Measurements from ENCODE around the gene ZNF223. TPM values are rescaled to one million over a fixed set of nuclear protein-coding genes. Genes with fewer than 3 reads are reported as not detected.

ZNF223 gene
- total RNA-seq, 1 experiment from 2014 or later, result 9.9 TPM

GRCh38 chr19:44113138-44113783 lies 61.4 kb downstream of the ZNF223 start, which contains the start of gene ZNF225:
Gene ZNF225 (plus strand): TSS chr19:44113399. CDS start chr19:44115828, 2,429 bp downstream.
- H3K4me1 Mint-ChIP-seq (ENCODE audit: low read depth, unreplicated experiment), result peaks cover 7% of the 10 kb centered on the region
- intact Hi-C loops (cut with micrococcal nuclease; ENCODE audit: unreplicated experiment), result loop anchor here (1.0 to 10.0 kb wide), 12 partner anchors 19 to 387 kb away; partner anchors contain the start of genes ZNF155, ZNF180, ZNF224 and ZNF227

GRCh38 chr19:44113784-44114390 lies 62.1 kb downstream of the ZNF223 start:
- Histone ChIP-seq H3K4me1 (no peaks in the 10 kb centered on the region), H3K4me3 (ENCODE audit: low read depth, low read length) (peak overlapping the region; percentile 88), H3K27me3 (replicated peaks; ENCODE audit: control insufficient read depth, insufficient read depth, low read length) (no peaks in the 10 kb centered on the region), H3K36me3 (ENCODE audit: control insufficient read depth, insufficient read depth, low read length) (0 out of 2 replicates have a peak, but pooled peaks cover 1% of the 10 kb centered on the region), H3K9me3 (no peaks in the 10 kb centered on the region)
- ChIA-PET POLR2A (no interaction called here), CTCF (no interaction called here)
- TSS peak; percentile 56 for BruUV-seq (replicated peaks)
- Mint-ChIP-seq H3K36me3 (ENCODE audit: insufficient read depth, unreplicated experiment) (peaks cover 10% of the 10 kb centered on the region), H3K9me3 (ENCODE audit: unreplicated experiment) (no peaks in the 10 kb centered on the region), H3K27ac (ENCODE audit: unreplicated experiment) (peak overlapping the region; percentile 75), H3K4me3 (ENCODE audit: unreplicated experiment) (peak overlapping the region; percentile 91), H3K27me3 (ENCODE audit: insufficient read depth, unreplicated experiment) (no peaks in the 10 kb centered on the region), H3K4me1 (ENCODE audit: low read depth, unreplicated experiment) (peaks cover 7% of the 10 kb centered on the region)
- TF ChIP-seq CTCF (IDR thresholded peaks at IDR 0.05; ENCODE audit: insufficient read depth in 1 of 2, low read depth in 1 of 2, low read length in 1 of 2, severe bottlenecking in 1 of 2, unreplicated experiment in 1 of 2), result no peak
- peak in 1 of 2 experiments; percentile 13 for DNase-seq
- intact Hi-C loops (cut with micrococcal nuclease; ENCODE audit: unreplicated experiment), result loop anchor here (1.0 to 10.0 kb wide), 12 partner anchors 20 to 386 kb away; partner anchors contain the start of genes ZNF155, ZNF180, ZNF224 and ZNF227

More at GRCh38 chr19:44113138-44113783, 61.4 kb downstream of the ZNF223 start, which contains the start of gene ZNF225:
- peak; percentile 96 to 98 for DNase-seq
- H3K27me3 Mint-ChIP-seq (ENCODE audit: insufficient read depth, unreplicated experiment), result no peaks in the 10 kb centered on the region
- Histone ChIP-seq H3K4me3 (ENCODE audit: low read depth, low read length) (peak within 1 kb of the TSS; percentile 88), H3K36me3 (ENCODE audit: control insufficient read depth, insufficient read depth, low read length) (no peaks in the 10 kb centered on the region), H3K9me3 (no peaks in the 10 kb centered on the region), H3K27me3 (replicated peaks; ENCODE audit: control insufficient read depth, insufficient read depth, low read length) (no peaks in the 10 kb centered on the region), H3K4me1 (no peaks in the 10 kb centered on the region)
- CTCF ChIA-PET, result interaction anchor here (0.6 kb wide), 1 partner anchor 46 kb away, joined by 3 read pairs; no protein-coding TSS in a partner anchor
- peaks cover 2% of the 10 kb centered on the region for H3K9me3 Mint-ChIP-seq (ENCODE audit: unreplicated experiment)
- peak within 1 kb of the TSS; percentile 75 for H3K27ac Mint-ChIP-seq (ENCODE audit: unreplicated experiment)
- H3K4me3 Mint-ChIP-seq (ENCODE audit: unreplicated experiment), result peak within 1 kb of the TSS; percentile 91
- no peak for TF ChIP-seq CTCF (IDR thresholded peaks at IDR 0.05; ENCODE audit: insufficient read depth in 1 of 2, low read depth in 1 of 2, low read length in 1 of 2, severe bottlenecking in 1 of 2, unreplicated experiment in 1 of 2)
- POLR2A ChIA-PET, result interaction anchor here (0.6 to 1.0 kb wide), 3 partner anchors 52 to 732 kb away, joined by 3 to 7 read pairs (median 3); partner anchors contain the start of gene ZNF226
- peaks cover 9% of the 10 kb centered on the region for H3K36me3 Mint-ChIP-seq (ENCODE audit: insufficient read depth, unreplicated experiment)
- BruUV-seq (replicated peaks), result no TSS peak

Other genes with a start within 250 kb of the ZNF223 start
- 0.93 and 0.95 TPM in 2 replicates for gene LYPD5, start 249.6 kb upstream of the ZNF223 start, total RNA-seq (2022)
- 12.0 and 14.7 TPM in 2 replicates for gene ZNF283, start 224.7 kb upstream of the ZNF223 start, total RNA-seq (2022)
- 0.43 and 1.1 TPM in 2 replicates for gene ZNF404, start 168.1 kb upstream of the ZNF223 start, total RNA-seq (2022)
- 14.8 and 14.9 TPM in 2 replicates for gene ZNF45, start 116.8 kb upstream of the ZNF223 start, total RNA-seq (2022)
- 4.3 and 6.2 TPM in 2 replicates for gene ZNF221, start 100.8 kb upstream of the ZNF223 start, total RNA-seq (2022)
- gene ZNF155, start 67.8 kb upstream of the ZNF223 start, total RNA-seq (2022), result 9.4 and 10.3 TPM in 2 replicates
- 5.1 and 5.5 TPM in 2 replicates for gene ZNF230, start 49.1 kb upstream of the ZNF223 start, total RNA-seq (2022)
- 4.4 and 5.6 TPM in 2 replicates for gene ZNF222, start 26.7 kb upstream of the ZNF223 start, total RNA-seq (2022)
- gene ZNF284, start 20.1 kb downstream of the ZNF223 start, total RNA-seq (2022), result 2.3 and 3.6 TPM in 2 replicates
- 24.7 and 25.9 TPM in 2 replicates for gene ZNF224, start 42.3 kb downstream of the ZNF223 start, total RNA-seq (2022)
- 4.3 and 4.8 TPM in 2 replicates for gene ZNF225, start 61.4 kb downstream of the ZNF223 start, total RNA-seq (2022)
- gene ZNF234, start 89.5 kb downstream of the ZNF223 start, total RNA-seq (2022), result 9.4 and 13.3 TPM in 2 replicates
- 27.0 and 28.0 TPM in 2 replicates for gene ZNF226, start 113.1 kb downstream of the ZNF223 start, total RNA-seq (2022)
- 25.9 and 27.3 TPM in 2 replicates for gene ZNF227, start 160.5 kb downstream of the ZNF223 start, total RNA-seq (2022)
- 4.2 and 4.5 TPM in 2 replicates for gene ZNF233, start 207.8 kb downstream of the ZNF223 start, total RNA-seq (2022)

All from Caco-2 (cell line).